ENCODE measurements around the gene CPNE5.

DNA sequence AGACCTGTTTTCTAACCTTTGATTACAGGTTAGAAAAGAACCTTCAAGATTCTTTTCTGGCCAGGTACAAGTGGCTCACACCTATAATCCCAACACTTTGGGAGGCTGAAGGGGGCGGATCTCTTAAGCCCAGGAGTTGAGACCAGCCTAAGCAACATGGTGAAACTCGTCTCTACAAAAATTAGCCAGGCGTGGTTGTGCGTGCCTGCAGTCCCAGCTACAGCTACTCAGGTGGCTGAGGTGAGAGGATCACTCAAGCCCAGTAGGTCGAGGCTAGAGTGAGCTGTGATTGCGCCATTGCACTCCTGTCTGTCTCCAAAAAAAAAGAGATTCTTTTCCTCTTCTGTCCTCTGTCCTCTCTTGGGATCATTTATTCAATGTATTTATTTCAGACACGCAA, 20.9 kb upstream of the CPNE5 start:
- no peak for TF ChIP-seq FOXA1 (IDR thresholded peaks at IDR 0.05)
- no peak for TF ChIP-seq SP1 (IDR thresholded peaks at IDR 0.05)
- TF ChIP-seq LEF1 (IDR thresholded peaks at IDR 0.05; ENCODE audit: borderline replicate concordance): no peak
- TF ChIP-seq, protein P1, sequence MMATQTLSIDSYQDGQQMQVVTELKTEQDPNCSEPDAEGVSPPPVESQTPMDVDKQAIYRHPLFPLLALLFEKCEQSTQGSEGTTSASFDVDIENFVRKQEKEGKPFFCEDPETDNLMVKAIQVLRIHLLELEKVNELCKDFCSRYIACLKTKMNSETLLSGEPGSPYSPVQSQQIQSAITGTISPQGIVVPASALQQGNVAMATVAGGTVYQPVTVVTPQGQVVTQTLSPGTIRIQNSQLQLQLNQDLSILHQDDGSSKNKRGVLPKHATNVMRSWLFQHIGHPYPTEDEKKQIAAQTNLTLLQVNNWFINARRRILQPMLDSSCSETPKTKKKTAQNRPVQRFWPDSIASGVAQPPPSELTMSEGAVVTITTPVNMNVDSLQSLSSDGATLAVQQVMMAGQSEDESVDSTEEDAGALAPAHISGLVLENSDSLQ (IDR thresholded peaks at IDR 0.05): no peak
- no peak for TF ChIP-seq BHLHE40 (IDR thresholded peaks at IDR 0.05; ENCODE audit: borderline replicate concordance)
- TF ChIP-seq HDGF (IDR thresholded peaks at IDR 0.05; ENCODE audit: borderline replicate concordance): no peak
- no peak for TF ChIP-seq NFRKB (IDR thresholded peaks at IDR 0.05)
- no peak for TF ChIP-seq FOXM1 (IDR thresholded peaks at IDR 0.05; ENCODE audit: borderline replicate concordance)
